GM21367 (cell line): Measurements from ENCODE around the gene CROT.
"Not testable (repeated sequence)": the region's sequence is repeated elsewhere in the genome, so short reads cannot be mapped to it uniquely, and the experiment has no call there.

Experiments used
- ATAC-seq: cut with Tn5 transposase; IDR thresholded peaks from one replicate; pipeline ENCODE4 v1.9.1; 2021; ENCODE audit not compliant: unreplicated experiment

CROT gene, protein sequence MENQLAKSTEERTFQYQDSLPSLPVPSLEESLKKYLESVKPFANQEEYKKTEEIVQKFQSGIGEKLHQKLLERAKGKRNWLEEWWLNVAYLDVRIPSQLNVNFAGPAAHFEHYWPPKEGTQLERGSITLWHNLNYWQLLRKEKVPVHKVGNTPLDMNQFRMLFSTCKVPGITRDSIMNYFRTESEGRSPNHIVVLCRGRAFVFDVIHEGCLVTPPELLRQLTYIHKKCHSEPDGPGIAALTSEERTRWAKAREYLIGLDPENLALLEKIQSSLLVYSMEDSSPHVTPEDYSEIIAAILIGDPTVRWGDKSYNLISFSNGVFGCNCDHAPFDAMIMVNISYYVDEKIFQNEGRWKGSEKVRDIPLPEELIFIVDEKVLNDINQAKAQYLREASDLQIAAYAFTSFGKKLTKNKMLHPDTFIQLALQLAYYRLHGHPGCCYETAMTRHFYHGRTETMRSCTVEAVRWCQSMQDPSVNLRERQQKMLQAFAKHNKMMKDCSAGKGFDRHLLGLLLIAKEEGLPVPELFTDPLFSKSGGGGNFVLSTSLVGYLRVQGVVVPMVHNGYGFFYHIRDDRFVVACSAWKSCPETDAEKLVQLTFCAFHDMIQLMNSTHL

GRCh38 chr7:87345166-87345927, at the start of gene CROT:
CROT (plus strand) TSS chr7:87345664; CDS start chr7:87349069, 3,405 bp downstream.
- ATAC-seq: peak; percentile 96

DNA sequence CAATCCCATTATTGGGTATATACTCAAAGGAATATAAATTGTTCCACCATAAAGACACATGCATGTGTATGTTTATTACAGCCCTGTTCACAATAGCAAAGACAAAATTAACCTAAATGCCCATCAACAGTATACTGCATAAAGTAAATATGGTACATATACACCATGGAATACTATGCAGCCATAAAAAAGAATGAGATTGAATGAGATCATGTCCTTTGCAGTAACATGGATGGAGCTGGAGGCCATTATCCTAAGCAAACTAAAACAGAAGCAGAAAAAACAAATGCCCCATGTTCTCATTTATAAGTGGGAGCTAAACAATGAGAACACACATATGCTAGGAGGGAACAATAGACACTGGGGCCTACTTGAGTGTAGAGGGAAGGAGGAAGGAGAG, 44.7 kb upstream of the CROT start:
- ATAC-seq: no peak

DNA sequence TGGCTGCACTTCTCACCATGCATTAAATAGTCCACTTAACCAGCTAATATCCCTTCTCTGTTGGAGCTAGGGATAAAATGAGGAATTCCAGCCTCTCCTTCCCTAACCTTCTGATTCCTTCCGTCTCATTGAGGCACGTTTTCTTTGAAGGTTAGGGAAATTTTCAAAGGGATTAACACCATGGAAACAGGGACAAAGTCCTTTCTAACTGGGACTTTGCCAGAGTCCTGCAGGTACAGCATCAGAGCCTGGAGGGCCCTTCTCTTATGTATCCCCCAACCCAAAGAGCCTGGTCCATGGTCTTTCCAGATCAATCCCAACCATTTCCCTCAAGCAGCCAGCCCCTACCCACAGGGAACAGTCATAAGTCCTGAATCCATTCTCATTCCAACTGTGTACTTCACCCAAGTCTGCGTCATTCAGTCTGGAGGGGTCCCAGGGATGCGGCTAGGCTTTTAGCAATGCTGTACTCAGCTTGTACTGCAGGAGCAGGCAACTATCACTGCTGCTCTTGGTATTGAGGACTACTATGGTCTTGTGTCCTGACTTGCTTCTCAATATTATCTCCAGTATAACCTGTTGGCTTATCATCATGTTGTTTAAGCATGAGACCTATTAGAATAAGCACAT, 34.6 kb upstream of the CROT start:
- ATAC-seq: no peak

GRCh38 chr7:87312215-87312865, 33.1 kb upstream of the CROT start:
- peak; percentile 51 for ATAC-seq

GRCh38 chr7:87316097-87316700, 29.3 kb upstream of the CROT start:
- ATAC-seq: peak; percentile 86

DNA sequence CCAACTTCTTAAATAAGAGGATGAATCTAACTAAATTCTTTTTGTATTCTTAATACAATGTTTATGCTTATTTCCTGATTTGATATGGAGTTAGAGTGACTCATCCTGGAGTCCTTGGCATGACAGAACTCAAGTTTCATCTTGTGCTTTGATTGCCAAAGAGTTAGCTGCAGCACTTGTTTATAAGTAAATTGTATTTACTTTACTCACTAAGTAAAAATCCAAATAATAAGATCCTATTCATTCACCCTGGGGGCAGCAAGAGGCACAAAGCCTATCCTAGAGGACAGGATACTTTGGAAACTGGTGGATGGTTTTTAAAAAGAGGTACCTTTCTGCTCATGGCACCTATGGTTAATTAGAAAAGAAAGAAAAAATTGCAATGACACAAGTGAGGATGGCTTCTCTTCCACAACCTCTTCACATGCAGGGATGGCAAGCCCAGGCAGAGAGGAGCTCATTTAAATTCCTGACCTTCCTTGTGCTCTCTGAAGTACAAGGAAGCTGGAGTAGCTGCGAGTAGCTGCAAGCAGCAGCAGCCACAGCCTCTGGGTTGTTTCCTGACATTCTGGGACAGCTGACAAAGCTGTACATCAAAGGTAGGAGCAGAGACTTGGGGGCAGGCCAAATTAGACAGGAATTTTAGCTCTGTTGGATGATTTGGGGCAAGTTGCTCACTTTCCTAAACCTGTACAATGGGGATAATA, 28.5 kb upstream of the CROT start:
- no peak for ATAC-seq

GRCh38 chr7:87317691-87318245, 27.7 kb upstream of the CROT start:
- ATAC-seq: no peak

DNA sequence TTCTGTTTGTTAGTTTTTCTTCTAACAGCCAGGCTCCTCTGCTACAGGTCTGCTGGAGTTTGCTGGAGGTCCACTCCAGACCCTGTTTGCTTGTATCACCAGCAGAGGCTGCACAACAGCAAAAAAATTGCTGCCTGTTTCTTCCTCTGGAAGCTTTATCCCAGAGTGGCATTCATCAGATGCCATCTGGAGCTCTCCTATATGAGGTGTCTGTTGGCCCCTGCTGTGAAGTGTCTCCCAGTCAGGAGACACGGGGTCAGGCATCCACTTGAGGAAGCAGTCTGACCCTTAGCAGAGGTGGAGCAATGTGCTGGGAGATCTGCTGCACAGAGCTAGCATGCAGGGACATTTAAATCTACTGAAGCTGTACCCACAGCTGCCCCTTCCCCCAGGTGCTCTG, 26.7 kb upstream of the CROT start:
- no peak for ATAC-seq

GRCh38 chr7:87319154-87319581, 26.3 kb upstream of the CROT start:
- ATAC-seq: not testable (repeated sequence)

GRCh38 chr7:87322912-87323311, 22.6 kb upstream of the CROT start:
- no peak for ATAC-seq

DNA sequence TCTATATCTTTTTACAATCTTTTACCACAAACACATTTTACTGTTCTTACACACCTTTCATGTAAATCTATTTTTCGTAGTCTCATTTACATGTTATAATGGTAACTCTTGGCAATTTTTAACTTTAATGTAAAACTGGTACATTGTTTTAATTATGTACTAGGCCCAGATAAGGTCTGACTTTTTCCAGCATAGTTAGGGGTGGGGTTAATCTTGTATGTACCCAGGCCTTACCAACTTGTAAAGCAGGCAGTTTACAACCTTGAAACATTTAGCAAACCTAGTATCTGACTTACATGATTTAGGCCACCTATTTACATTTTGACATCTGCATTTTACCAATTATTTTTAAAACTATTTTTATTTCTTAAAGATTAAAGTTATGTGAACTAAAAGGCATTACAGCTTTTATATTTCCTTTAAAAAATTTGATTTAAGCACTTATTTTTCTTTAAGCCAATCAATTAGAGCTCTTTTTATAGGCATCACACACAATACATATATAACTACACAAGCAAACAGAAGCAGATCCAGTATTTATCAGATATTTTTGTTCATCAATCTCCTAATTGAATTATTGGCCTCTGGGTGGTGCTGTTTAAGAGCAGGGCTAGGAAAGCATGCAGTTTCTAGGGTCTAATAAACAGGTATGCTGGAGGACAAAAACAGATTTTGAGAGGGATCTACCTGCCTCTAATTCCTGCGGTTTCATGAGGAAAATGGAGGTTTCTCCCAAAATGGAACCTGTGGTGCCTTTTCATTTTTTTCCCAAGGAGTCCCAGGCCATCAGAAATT, 19.7 kb upstream of the CROT start:
- no peak for ATAC-seq

DNA sequence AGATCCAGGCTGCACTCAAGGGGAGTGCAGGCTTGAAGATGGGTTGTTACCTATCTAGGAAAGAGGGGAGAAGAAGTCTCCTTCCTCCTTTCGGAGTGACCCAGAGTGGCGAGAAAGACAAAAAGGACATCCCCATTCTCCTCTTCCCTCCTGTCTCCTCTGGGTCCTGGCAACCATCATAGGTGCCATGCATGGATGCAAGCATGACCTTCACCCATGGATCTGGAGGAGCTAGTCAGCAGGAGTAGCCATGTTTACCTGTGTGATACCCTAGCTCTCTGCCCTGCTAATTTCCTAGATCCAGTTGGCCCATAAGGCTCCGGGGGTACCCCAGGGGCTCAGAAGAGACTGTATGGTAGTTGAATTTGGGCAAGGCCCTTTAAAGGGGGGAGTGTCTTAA, 17.2 kb upstream of the CROT start:
- ATAC-seq: no peak

- ATAC-seq: no peak
These were observed 15.1 kb upstream of the CROT start for GRCh38 chr7:87330316-87330715.

GRCh38 chr7:87330942-87331341, 14.5 kb upstream of the CROT start:
- no peak for ATAC-seq

DNA sequence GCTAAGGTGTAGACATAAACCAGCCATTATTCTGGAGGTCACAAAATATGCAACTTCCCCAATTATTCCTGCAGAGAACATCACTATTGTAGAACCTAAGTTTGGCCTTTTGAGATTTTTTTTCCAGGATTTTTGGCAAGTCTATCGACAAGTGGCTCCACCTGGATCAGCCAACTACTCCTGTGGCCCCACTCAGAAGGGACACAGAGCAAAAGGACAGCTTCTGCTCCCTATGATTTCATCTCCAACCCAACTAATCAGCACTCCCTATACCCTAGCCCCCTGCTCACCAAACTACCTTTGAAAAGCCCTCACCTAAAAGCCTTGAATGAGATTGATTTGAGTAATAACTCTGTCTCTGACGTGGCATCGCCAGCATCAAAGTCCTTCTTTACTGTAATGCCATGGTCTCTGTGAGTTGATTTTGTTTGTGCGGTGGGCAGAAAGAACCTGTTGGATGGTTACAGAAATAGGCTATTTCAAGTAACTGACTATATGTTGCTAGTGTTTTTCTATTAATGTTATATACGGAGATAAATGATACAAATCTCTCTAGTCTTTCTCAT, 13.7 kb upstream of the CROT start:
- ATAC-seq: no peak

GRCh38 chr7:87332321-87332720, 13.1 kb upstream of the CROT start:
- no peak for ATAC-seq

- no peak for ATAC-seq
These were observed 9.3 kb upstream of the CROT start for GRCh38 chr7:87336136-87336535.

- ATAC-seq: no peak
These were observed 8.1 kb upstream of the CROT start for GRCh38 chr7:87337331-87337730.
